Hepatocyte (in vitro differentiated cells): ENCODE results near the gene GULP1.

Experiments used
- EZH2 ChIP-seq: fragments of 200-600 bp; sonication (generic); IDR thresholded peaks from 2 replicates; pipeline ENCODE4 v1.6.1; 2016; ENCODE audit warnings: antibody characterized with exemption, mild to moderate bottlenecking, borderline replicate concordance
- EZH2phosphoT487 ChIP-seq: fragments of 200-600 bp; sonication (generic); IDR thresholded peaks from one replicate; pipeline ENCODE4 v1.6.1; 2018; ENCODE audit warnings: antibody characterized with exemption, mild to moderate bottlenecking, low read depth, moderate library complexity; ENCODE audit not compliant: unreplicated experiment, severe bottlenecking
- TF ChIP-seq, protein P1 (sequence below): fragments of 200-600 bp; sonication (generic); IDR thresholded peaks from 2 replicates; pipeline ENCODE4 v1.5.1; 2016; ENCODE audit warnings: antibody characterized with exemption, mild to moderate bottlenecking; ENCODE audit not compliant: poor library complexity

- TF ChIP-seq, protein P1, sequence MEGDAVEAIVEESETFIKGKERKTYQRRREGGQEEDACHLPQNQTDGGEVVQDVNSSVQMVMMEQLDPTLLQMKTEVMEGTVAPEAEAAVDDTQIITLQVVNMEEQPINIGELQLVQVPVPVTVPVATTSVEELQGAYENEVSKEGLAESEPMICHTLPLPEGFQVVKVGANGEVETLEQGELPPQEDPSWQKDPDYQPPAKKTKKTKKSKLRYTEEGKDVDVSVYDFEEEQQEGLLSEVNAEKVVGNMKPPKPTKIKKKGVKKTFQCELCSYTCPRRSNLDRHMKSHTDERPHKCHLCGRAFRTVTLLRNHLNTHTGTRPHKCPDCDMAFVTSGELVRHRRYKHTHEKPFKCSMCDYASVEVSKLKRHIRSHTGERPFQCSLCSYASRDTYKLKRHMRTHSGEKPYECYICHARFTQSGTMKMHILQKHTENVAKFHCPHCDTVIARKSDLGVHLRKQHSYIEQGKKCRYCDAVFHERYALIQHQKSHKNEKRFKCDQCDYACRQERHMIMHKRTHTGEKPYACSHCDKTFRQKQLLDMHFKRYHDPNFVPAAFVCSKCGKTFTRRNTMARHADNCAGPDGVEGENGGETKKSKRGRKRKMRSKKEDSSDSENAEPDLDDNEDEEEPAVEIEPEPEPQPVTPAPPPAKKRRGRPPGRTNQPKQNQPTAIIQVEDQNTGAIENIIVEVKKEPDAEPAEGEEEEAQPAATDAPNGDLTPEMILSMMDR: no peak
- TF ChIP-seq EZH2phosphoT487 (no peak), EZH2 (no peak)
Observed at GRCh38 chr2:188434018-188434417, 142.3 kb downstream of the GULP1 start.
